ENCODE data around the gene HRCT1.

GRCh38 chr9:35867538-35867937 is 38.5 kb upstream of the HRCT1 start:
- TF ChIP-seq CTCF (conservative IDR thresholded peaks at IDR 0.05; ENCODE audit: low read length): no peak
- TF ChIP-seq EZH2phosphoT487 (IDR thresholded peaks at IDR 0.05; ENCODE audit: borderline replicate concordance): no peak
